Kidney (tissue), 14 donors: ENCODE results near the gene RAB4A. TPM values are rescaled to one million over a fixed set of nuclear protein-coding genes. Genes with fewer than 3 reads are reported as not detected.

Source experiments
- DNase-seq, 5 donors: peaks; one replicate each; pipeline ENCODE4 v3.0.0-alpha.2; 2013 to 2020
- FAIRE-seq: peaks from 2 replicates; lab custom pipeline; 2012; peaks lifted over from hg19 to GRCh38; lab: Jason Lieb, UNC
- H3K27ac ChIP-seq, 2 donors: one replicate each; pipeline ENCODE4 v1.7.0; 2013; ENCODE audit warnings: low read depth in 2 of 2, low read length in 2 of 2, inconsistent platforms in 1 of 2
- H3K27me3 ChIP-seq: one replicate; pipeline ENCODE4 v1.7.1; 2013; ENCODE audit warnings: low read length, inconsistent platforms; ENCODE audit not compliant: control insufficient read depth, insufficient read depth
- H3K36me3 ChIP-seq, 3 donors: one replicate each; pipeline versions ENCODE4 v1.7.0 to v1.7.1; 2013; ENCODE audit warnings: low read length in 3 of 3, control low read depth in 1 of 3, inconsistent platforms in 1 of 3; ENCODE audit not compliant: insufficient read depth in 3 of 3, control insufficient read depth in 2 of 3
- H3K4me1 ChIP-seq, 3 donors: one replicate each; pipeline versions ENCODE4 v1.7.0 to v1.7.1; 2013; ENCODE audit warnings: low read length in 3 of 3, inconsistent platforms in 1 of 3, low read depth in 1 of 3; ENCODE audit not compliant: control insufficient read depth in 2 of 3, insufficient read depth in 2 of 3
- H3K4me3 ChIP-seq, 3 donors: one replicate each; pipeline versions ENCODE4 v1.7.0 to v1.8.1; 2013; ENCODE audit warnings: low read length in 3 of 3, control low read depth in 1 of 3, inconsistent platforms in 1 of 3
- H3K9ac ChIP-seq, 3 donors: one replicate each; pipeline versions ENCODE4 v1.7.0 to v1.7.1; 2013; ENCODE audit warnings: low read length in 3 of 3, control low read depth in 1 of 3, inconsistent platforms in 1 of 3
- H3K9me3 ChIP-seq, 3 donors: one replicate each; pipeline versions ENCODE4 v1.7.0 to v1.7.1; 2013; ENCODE audit warnings: low read length in 3 of 3, control low read depth in 1 of 3, inconsistent platforms in 1 of 3; ENCODE audit not compliant: control insufficient read depth in 2 of 3, insufficient read depth in 1 of 3
- CTCF ChIP-seq: IDR thresholded peaks from 3 replicates; pipeline ENCODE4 v1.5.1; 2012; ENCODE audit warnings: mild to moderate bottlenecking, moderate library complexity, borderline replicate concordance; ENCODE audit not compliant: insufficient read depth; ENCODE audit errors: extremely low read depth
- intact Hi-C: fragments of 100-400 bp; cut with DNase I; formaldehyde crosslinking; loops from one replicate; pipeline ENCODE4 v1.11.1; 2022
- polyA plus RNA-seq: library from polyadenylated mRNA; stranded (reverse); fragments of 350-450 nt; fragmentation: Illumina TruSeq; extraction: RNeasy Lipid Tissue Mini Kit (QIAGEN cat#74804); gene quantifications from one replicate; pipeline ENCODE4 v1.2.3, GENCODE V29; 2014; ENCODE audit warnings: low read depth, low replicate concordance; ENCODE audit not compliant: insufficient read depth
- total RNA-seq: library from RNA; stranded (reverse); fragmentation: NEBNext Ultra II Directional; extraction: Animal tissue kit (Norgen Biotek cat#: 25700); gene quantifications from one replicate; pipeline ENCODE4 v1.2.1, GENCODE V29; 2021
- donor health status: control.
- donor health status: control.
- donor health status: control.
- donor health status: control.
- donor health status: control.
- donor health status: DM: yes; HTN: yes; CAD: no.
- donor health status: Normal renal cell carcinoma (clear cell type).

The RAB4A gene
- total and polyA plus RNA-seq, 2 donors from 2014 or later: 38.3 to 56.0 TPM

- H3K36me3 ChIP-seq: no peaks in the 10 kb centered on the region
- H3K27ac ChIP-seq: no peak overlapping the region
- H3K4me1 ChIP-seq: no peaks in the 10 kb centered on the region
- H3K9ac ChIP-seq: no peak overlapping the region
- DNase-seq (no peak), FAIRE-seq (no peak)
- TF ChIP-seq CTCF: no peak
- intact Hi-C loops: no loop called here
- peaks cover 0 to 14% (median 4%) of the 10 kb centered on the region in 3 donors for H3K9me3 ChIP-seq
- H3K4me3 ChIP-seq: no peak overlapping the region
- no peaks in the 10 kb centered on the region for H3K27me3 ChIP-seq
Observed at GRCh38 chr1:229247871-229248270, 23.0 kb upstream of the RAB4A start.

GRCh38 chr1:229248821-229249817 lies 21.8 kb upstream of the RAB4A start:
- Histone ChIP-seq H3K27me3 (no peaks in the 10 kb centered on the region), H3K27ac (no peak overlapping the region), H3K36me3 (no peaks in the 10 kb centered on the region), H3K4me3 (no peak overlapping the region), H3K4me1 (no peaks in the 10 kb centered on the region), H3K9me3 (peaks cover 0 to 3% (median 2%) of the 10 kb centered on the region in 3 donors), H3K9ac (no peak overlapping the region)
- no peak for TF ChIP-seq CTCF
- no peak for FAIRE-seq
- intact Hi-C loops: no loop called here
- DNase-seq: no peak

GRCh38 chr1:229249854-229250644 lies 20.9 kb upstream of the RAB4A start:
- intact Hi-C loops: no loop called here
- Histone ChIP-seq H3K27ac (no peak overlapping the region), H3K4me1 (no peaks in the 10 kb centered on the region), H3K36me3 (no peaks in the 10 kb centered on the region), H3K4me3 (no peak overlapping the region), H3K9me3 (no peaks in the 10 kb centered on the region), H3K27me3 (no peaks in the 10 kb centered on the region), H3K9ac (no peak overlapping the region)
- FAIRE-seq (no peak), DNase-seq (no peak)
- TF ChIP-seq CTCF: no peak
